Smooth muscle cell of the coronary artery (primary cell): ENCODE results near the gene DEFB132. TPM values are rescaled to one million over a fixed set of nuclear protein-coding genes. Genes with fewer than 3 reads are reported as not detected.

ENCODE experiments used
- total RNA-seq: library from RNA; depleted of rRNA; stranded (reverse); fragments of >200 nt; gene quantifications from 2 replicates; pipeline ENCODE4 v1.2.3, GENCODE V29; 2014; ENCODE audit warnings: low replicate concordance

Gene DEFB132
- total RNA-seq, result not detected in 2 replicates

GRCh38 chr20:257419-257818 lies at the start of gene DEFB132:
Gene DEFB132 (plus strand): TSS chr20:257724. CDS start chr20:257779, 55 bp downstream.

GRCh38 chr20:226958-227357 lies 30.6 kb upstream of the DEFB132 start, which contains the start of gene DEFB129:
Gene DEFB129 (plus strand): TSS chr20:227258. CDS start chr20:227289, 31 bp downstream.

GRCh38 chr20:290084-290831 lies 32.7 kb downstream of the DEFB132 start, which contains the start of gene C20orf96:
Gene C20orf96 (minus strand): TSS chr20:290750. CDS start chr20:290610, 140 bp downstream.

GRCh38 chr20:297098-297924 lies 39.8 kb downstream of the DEFB132 start, which contains the start of gene ZCCHC3:
Gene ZCCHC3 (plus strand): TSS chr20:297570. CDS start chr20:297587, 17 bp downstream.

Other genes with a start within 250 kb of the DEFB132 start
- gene DEFB125, start 170.1 kb upstream of the DEFB132 start, total RNA-seq, result not detected in 2 replicates
- gene DEFB126, start 115.1 kb upstream of the DEFB132 start, total RNA-seq, result not detected in 2 replicates
- not detected in 2 replicates for gene DEFB127, start 100.3 kb upstream of the DEFB132 start, total RNA-seq
- gene DEFB128, start 68.0 kb upstream of the DEFB132 start, total RNA-seq, result not detected in 2 replicates
- gene DEFB129, start 30.5 kb upstream of the DEFB132 start, total RNA-seq, result not detected in 2 replicates
- gene C20orf96, start 33.0 kb downstream of the DEFB132 start, total RNA-seq, result 1.1 and 3.3 TPM in 2 replicates
- gene ZCCHC3, start 39.8 kb downstream of the DEFB132 start, total RNA-seq, result 8.3 and 15.0 TPM in 2 replicates
- 2.1 and 2.8 TPM in 2 replicates for gene SOX12, start 67.8 kb downstream of the DEFB132 start, total RNA-seq
- 15.6 and 17.5 TPM in 2 replicates for gene NRSN2, start 89.4 kb downstream of the DEFB132 start, total RNA-seq
- gene TRIB3, start 123.0 kb downstream of the DEFB132 start, total RNA-seq, result 40.0 and 42.1 TPM in 2 replicates
- gene RBCK1, start 150.6 kb downstream of the DEFB132 start, total RNA-seq, result 59.2 and 70.3 TPM in 2 replicates
- gene TBC1D20, start 204.8 kb downstream of the DEFB132 start, total RNA-seq, result 25.7 and 45.3 TPM in 2 replicates